Measurements from ENCODE around the gene RPRD1A.
"Not testable (repeated sequence)": the region's sequence is repeated elsewhere in the genome, so short reads cannot be mapped to it uniquely, and the experiment has no call there.

RPRD1A gene

GRCh38 chr18:35969676-35970075 lies 97.7 kb downstream of the RPRD1A start:
- DNase-seq (ENCODE audit: low spot score) = no peak

DNA sequence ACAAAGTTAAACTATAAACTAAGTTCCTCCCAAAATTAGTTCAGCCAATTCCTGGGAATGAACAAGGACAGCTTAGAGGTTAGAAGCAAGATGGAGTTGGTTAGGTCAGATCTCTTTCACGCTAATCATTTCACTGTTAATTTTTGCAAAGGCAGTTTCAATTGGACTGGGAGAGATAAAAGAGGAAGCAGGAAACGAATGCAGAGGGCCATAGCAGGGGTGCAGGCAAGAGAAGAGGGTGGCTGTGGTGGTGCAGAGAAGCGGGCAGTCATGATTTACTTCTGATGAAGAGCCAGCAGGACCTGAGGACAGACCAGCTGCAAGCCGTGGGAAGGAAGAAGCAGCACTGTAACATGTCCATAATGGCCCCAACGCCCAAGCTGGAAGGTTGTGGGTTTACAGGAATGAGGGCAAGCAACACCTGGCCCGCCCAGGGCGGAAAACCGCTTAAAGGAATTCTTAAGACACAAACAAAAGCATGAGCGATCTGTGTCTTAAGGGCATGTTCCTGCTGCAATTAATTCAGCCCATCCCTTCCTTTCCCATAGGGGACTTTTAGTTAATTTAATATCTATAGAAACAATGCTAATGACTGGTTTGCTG lies 99.0 kb downstream of the RPRD1A start:
- no peak for DNase-seq (ENCODE audit: low spot score)

DNA sequence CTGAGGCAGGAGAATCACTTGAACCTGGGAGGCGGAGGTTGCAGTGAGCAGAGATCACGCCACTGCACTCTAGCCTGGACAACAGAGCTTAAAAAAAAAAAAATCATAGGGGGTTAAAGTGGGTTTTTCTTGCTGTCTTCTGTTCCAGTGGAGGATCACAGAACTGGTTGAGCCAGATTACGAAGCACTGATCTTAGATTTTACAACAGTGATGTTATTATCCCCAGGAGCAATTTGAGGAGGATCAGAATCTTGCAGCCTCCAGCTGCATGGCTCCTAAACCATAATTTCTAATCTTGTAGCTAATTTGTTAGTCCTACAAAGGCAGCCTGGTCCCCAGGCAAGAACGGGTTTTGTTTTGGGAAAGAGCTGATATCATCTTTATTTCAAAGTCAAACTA lies 99.5 kb downstream of the RPRD1A start:
- not testable (repeated sequence) for DNase-seq (ENCODE audit: low spot score)

GRCh38 chr18:35964319-35964718 lies 103.0 kb downstream of the RPRD1A start:
- DNase-seq (ENCODE audit: low spot score) = no peak

DNA sequence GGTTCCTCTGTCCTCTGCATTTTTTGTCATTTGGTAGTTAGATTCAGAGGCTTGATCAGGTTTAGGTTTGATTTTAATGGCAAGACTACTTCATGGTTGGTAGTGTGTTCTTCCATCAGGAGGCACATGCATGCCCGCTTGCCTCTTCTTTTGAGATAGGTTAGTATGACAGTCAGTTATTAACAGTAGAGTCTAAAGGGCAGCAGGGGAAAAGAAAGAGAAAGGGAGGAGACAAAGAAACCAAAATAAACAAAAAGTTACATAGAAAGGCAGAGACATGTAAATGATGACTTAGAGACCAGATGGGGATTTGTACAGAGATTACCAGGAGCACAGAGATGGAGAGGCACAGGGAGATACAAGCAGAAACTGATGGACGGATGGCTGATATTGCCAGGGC lies 105.0 kb downstream of the RPRD1A start:
- DNase-seq (ENCODE audit: low spot score) = no peak

GRCh38 chr18:35956226-35956625 lies 111.1 kb downstream of the RPRD1A start:
- DNase-seq (ENCODE audit: low spot score) = no peak

DNA sequence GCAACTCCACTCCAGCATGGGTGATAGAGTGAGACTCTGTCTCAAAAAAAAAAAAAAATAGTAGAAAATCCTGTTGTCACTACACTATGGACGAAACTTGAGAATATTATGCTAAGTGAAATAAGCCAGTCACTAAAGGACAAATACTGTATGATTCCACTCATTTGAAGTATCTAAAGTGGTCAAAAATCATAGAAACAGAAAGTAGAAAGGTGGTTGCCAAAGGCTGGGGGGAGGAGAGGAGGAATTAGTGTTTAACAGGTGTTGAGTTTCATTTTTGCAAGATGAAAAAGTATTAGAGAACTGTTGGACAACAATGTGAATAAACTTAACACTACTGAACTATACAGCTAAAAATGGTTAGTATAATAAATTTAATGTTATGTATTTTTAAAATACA lies 113.7 kb downstream of the RPRD1A start:
- no peak for DNase-seq (ENCODE audit: low spot score)

GRCh38 chr18:35950628-35950982 lies 116.8 kb downstream of the RPRD1A start:
- DNase-seq (ENCODE audit: low spot score) = no peak

DNA sequence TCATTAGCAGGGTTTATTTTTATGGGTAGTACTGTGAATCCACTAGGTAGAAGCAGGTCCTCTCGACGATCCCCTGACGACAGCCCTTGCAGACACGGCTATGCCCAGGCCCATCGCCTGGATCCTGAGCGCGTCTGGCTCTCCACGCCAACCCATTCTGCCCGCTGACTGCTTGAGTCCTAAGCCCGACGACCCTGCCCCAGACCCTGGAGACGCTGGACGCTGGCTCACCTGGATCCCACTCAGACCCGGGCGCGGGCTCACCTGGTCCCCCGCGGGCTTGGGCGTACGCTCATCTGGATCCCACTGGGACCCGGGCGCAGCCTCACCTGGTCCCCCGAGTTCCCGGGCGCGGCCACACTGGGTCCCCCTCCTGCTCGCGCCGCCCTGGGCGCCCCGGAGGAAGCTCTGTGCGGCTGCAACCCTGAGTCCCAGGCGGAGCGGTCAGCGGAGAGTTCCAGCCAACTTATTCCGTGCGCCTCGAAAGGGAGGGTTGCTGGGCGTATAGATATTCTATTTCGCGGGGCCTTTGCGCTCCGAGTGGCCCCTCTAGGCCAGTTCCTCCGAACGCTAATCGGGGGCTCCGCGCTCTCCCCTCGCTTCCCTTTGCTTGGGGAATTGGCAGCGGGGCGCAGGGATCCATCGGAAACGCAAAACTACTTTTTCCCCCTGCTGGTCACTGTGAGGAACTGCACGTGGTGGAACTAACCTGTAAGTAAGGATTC lies 117.3 kb downstream of the RPRD1A start:
- DNase-seq (ENCODE audit: low spot score) = peak; percentile 46

DNA sequence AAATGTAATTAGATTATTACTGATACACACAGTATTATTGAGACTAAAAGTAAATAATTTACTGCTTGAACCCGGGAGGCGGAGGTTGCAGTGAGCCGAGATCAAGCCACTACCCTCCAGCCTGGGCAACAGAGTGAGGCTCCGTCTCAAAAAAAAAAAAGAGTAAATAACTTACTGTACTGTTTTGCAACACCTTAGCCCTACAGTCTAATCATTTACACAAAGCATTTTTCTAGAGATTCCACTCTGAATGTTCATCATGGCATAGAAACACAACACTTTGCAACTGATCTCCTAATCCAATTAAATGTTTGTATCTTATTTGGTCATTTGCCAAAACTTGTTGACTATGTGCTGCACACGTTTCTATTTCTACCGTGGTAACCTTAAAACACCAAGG lies 118.3 kb downstream of the RPRD1A start:
- DNase-seq (ENCODE audit: low spot score) = no peak

DNA sequence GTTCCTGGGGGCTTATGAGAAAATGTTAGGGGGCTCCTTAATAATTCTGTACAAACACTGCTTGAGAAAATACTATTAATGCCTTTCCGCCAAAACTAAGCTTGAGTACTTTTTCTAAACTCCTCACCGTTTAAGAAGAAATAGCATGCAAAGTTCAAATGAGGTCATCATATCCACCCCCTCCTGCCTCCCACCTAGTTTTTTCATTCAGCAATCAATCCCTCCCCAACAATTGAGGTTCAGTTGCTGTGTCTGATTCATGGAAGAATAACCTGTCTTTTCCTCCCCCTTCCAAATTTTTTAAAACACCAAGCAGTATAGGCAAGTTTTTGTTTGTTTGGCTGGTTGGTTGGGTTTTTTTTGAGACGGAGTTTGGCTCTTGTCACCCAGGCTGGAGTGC lies 119.3 kb downstream of the RPRD1A start:
- peak; percentile 56 for DNase-seq (ENCODE audit: low spot score)

DNA sequence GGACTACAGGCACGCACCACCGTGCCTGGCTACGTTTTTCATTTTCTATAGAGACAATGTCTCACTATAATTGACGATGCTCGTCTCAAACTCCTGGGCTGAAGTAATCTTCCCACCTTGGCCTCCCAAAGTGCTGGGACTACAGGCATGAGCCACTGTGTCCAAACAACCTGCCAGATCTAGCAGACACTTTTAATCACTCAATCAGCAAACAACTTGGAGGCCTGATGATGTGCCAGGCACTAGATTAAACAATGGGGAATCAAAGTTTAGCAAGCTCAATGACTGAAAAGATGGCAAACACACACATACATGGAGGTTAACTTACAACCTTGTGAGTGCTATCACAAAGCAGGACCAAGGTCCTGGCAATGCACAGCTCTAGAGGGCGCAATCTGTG lies 124.7 kb downstream of the RPRD1A start:
- no peak for DNase-seq (ENCODE audit: low spot score)

- DNase-seq (ENCODE audit: low spot score) = no peak
Measured at GRCh38 chr18:35942133-35942532, 125.2 kb downstream of the RPRD1A start.

DNA sequence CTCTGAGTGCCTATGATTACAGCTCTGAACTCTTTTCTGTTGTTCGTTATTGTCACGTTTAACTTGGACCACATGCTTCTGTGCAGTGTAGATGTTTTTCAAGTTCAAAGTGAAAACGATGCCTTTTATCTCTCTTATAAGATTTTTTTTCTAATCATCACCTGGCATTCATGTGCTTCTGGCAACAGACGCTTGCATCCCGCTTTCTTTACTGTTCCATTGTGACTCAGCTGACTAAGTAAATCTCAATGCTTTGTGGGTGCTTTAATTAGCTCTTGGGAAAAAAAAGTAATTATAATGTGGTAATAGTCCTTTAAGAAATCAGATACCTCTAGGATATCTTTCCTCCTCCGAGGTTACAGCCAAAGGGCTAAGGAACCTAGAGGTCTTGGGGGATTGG lies 126.1 kb downstream of the RPRD1A start:
- no peak for DNase-seq (ENCODE audit: low spot score)
